22Rv1 (cell line): Measurements from ENCODE around the gene SELENOT.

Experiments
- CTCF ChIP-seq: fragments of 450-650 bp; IDR thresholded peaks from 2 replicates; pipeline ENCODE4 v1.5.1; 2017; ENCODE audit warnings: mild to moderate bottlenecking
- ZFX ChIP-seq: fragments of 450-650 bp; IDR thresholded peaks from 2 replicates; pipeline ENCODE4 v1.6.1; 2017; ENCODE audit warnings: antibody characterized with exemption, borderline replicate concordance

GRCh38 chr3:150656316-150656715 is 53.2 kb downstream of the SELENOT start:
- TF ChIP-seq CTCF: no peak
- TF ChIP-seq ZFX: no peak
